Left ventricle myocardium inferior (tissue), 1 donor: ENCODE results near the gene AP2A2. TPM values are rescaled to one million over a fixed set of nuclear protein-coding genes. Genes with fewer than 3 reads are reported as not detected.

Experiments
- DNase-seq: peaks from one replicate; pipeline ENCODE4 v3.0.0-alpha.2; 2020
- H3K27ac ChIP-seq: fragments of 200-600 bp; replicated peaks from 2 replicates; pipeline ENCODE4 v1.8.0; 2021
- H3K27me3 ChIP-seq: fragments of 200-600 bp; 2 replicates; pipeline ENCODE4 v1.8.0; 2021; ENCODE audit warnings: low read depth
- H3K36me3 ChIP-seq: fragments of 200-600 bp; 2 replicates; pipeline ENCODE4 v1.8.0; 2021
- H3K4me1 ChIP-seq: fragments of 200-600 bp; 2 replicates; pipeline ENCODE4 v1.8.0; 2021
- H3K4me3 ChIP-seq: fragments of 200-600 bp; 2 replicates; pipeline ENCODE4 v1.8.0; 2021; ENCODE audit warnings: mild to moderate bottlenecking, moderate library complexity
- H3K9me3 ChIP-seq: fragments of 200-600 bp; replicated peaks from 2 replicates; pipeline ENCODE4 v1.8.0; 2021
- CTCF ChIP-seq: fragments of 200-600 bp; IDR thresholded peaks from 2 replicates; pipeline ENCODE4 v1.8.0; 2021; ENCODE audit warnings: antibody characterized with exemption, mild to moderate bottlenecking, borderline replicate concordance
- intact Hi-C: fragments of 100-400 bp; cut with micrococcal nuclease; formaldehyde crosslinking; loops from one replicate; pipeline ENCODE4 v1.11.0; 2022
- total RNA-seq: library from RNA; stranded (reverse); fragmentation: NEBNext Ultra II Directional; extraction: Animal tissue kit (Norgen Biotek cat#: 25700); gene quantifications from one replicate; pipeline ENCODE4 v1.2.1, GENCODE V29; 2021
- donor health status: DM: no; HTN: yes; CAD: no; lungs with severe emphysema.

Gene AP2A2
- total RNA-seq, 1 donor from 2014 or later = 41.4 TPM

GRCh38 chr11:1030086-1030485 is 104.4 kb downstream of the AP2A2 start:
- no peak for TF ChIP-seq CTCF
- no peak overlapping the region for H3K4me3 ChIP-seq
- peaks cover 14% of the 10 kb centered on the region for H3K27me3 ChIP-seq
- no peaks in the 10 kb centered on the region for H3K9me3 ChIP-seq
- no peak for DNase-seq
- H3K36me3 ChIP-seq = no peaks in the 10 kb centered on the region
- intact Hi-C loops = no loop called here
- no peaks in the 10 kb centered on the region for H3K4me1 ChIP-seq
- H3K27ac ChIP-seq = no peak overlapping the region

GRCh38 chr11:1030556-1030955 is 104.9 kb downstream of the AP2A2 start:
- intact Hi-C loops = no loop called here
- TF ChIP-seq CTCF = no peak
- H3K27ac ChIP-seq = no peak overlapping the region

GRCh38 chr11:1031121-1031899 is 105.6 kb downstream of the AP2A2 start:
- Histone ChIP-seq H3K36me3 (no peaks in the 10 kb centered on the region), H3K4me3 (no peak overlapping the region)
- DNase-seq = no peak

More at GRCh38 chr11:1030556-1030955, 104.9 kb downstream of the AP2A2 start:
- Histone ChIP-seq H3K36me3 (no peaks in the 10 kb centered on the region), H3K27me3 (peaks cover 18% of the 10 kb centered on the region), H3K4me1 (no peaks in the 10 kb centered on the region), H3K9me3 (no peaks in the 10 kb centered on the region), H3K4me3 (no peak overlapping the region)
- DNase-seq = no peak

GRCh38 chr11:1032310-1032891 is 106.7 kb downstream of the AP2A2 start:
- Histone ChIP-seq H3K27me3 (peaks cover 37% of the 10 kb centered on the region), H3K4me1 (no peaks in the 10 kb centered on the region), H3K36me3 (no peaks in the 10 kb centered on the region), H3K9me3 (no peaks in the 10 kb centered on the region), H3K27ac (no peak overlapping the region), H3K4me3 (no peak overlapping the region)
- intact Hi-C loops = no loop called here
- no peak for TF ChIP-seq CTCF
- no peak for DNase-seq

More at GRCh38 chr11:1031121-1031899, 105.6 kb downstream of the AP2A2 start:
- intact Hi-C loops = no loop called here
- Histone ChIP-seq H3K27me3 (peaks cover 26% of the 10 kb centered on the region), H3K27ac (no peak overlapping the region), H3K9me3 (no peaks in the 10 kb centered on the region), H3K4me1 (no peaks in the 10 kb centered on the region)
- TF ChIP-seq CTCF = no peak

- TF ChIP-seq CTCF = no peak
- Histone ChIP-seq H3K36me3 (no peaks in the 10 kb centered on the region), H3K27me3 (peaks cover 42% of the 10 kb centered on the region), H3K9me3 (no peaks in the 10 kb centered on the region), H3K4me3 (no peak overlapping the region), H3K4me1 (no peaks in the 10 kb centered on the region), H3K27ac (no peak overlapping the region)
- intact Hi-C loops = no loop called here
- no peak for DNase-seq
Measured at GRCh38 chr11:1033016-1033798, 107.5 kb downstream of the AP2A2 start.
